Body of pancreas (tissue), 4 donors: ENCODE results near the gene CCL4.
"Not testable (repeated sequence)": the region's sequence is repeated elsewhere in the genome, so short reads cannot be mapped to it uniquely, and the experiment has no call there.

Experiments used
- POLR2A ChIP-seq, 3 donors: fragments of 450-650 bp; IDR thresholded peaks; one replicate each; pipeline ENCODE4 v1.6.1; 2016; ENCODE audit warnings: antibody characterized with exemption in 3 of 3, mild to moderate bottlenecking in 2 of 3
- TF ChIP-seq, protein P1 (sequence below), 7 experiments: fragments of 450-650 bp in 4 of 7; fragments of 200-600 bp in 3 of 7; sonication (generic) in 3 of 7; IDR thresholded peaks; one replicate each; pipeline ENCODE4 v1.5.1; 2016 to 2019; ENCODE audit warnings: antibody characterized with exemption in 7 of 7

DNA sequence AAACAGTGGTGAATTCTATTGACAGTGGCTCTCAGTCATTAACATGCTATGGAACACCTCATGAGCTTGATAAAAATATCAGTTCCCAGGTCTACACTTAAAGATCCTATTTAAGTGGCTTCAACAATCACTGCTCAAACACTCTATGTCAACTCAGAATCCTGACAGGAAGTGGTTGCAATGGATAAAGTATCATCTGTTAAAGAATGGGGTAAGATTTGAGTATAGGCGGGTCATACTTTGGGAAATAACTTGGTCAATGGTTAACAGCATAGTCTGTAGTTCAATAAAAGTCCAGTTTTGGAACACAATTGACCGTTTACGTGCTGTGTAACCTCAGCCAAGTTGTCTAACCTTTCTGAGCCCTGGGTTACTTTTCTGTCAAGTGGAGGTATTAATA, 16.2 kb upstream of the CCL4 start:
- not testable (repeated sequence) for TF ChIP-seq POLR2A (IDR thresholded peaks at IDR 0.05)
- TF ChIP-seq, protein P1, sequence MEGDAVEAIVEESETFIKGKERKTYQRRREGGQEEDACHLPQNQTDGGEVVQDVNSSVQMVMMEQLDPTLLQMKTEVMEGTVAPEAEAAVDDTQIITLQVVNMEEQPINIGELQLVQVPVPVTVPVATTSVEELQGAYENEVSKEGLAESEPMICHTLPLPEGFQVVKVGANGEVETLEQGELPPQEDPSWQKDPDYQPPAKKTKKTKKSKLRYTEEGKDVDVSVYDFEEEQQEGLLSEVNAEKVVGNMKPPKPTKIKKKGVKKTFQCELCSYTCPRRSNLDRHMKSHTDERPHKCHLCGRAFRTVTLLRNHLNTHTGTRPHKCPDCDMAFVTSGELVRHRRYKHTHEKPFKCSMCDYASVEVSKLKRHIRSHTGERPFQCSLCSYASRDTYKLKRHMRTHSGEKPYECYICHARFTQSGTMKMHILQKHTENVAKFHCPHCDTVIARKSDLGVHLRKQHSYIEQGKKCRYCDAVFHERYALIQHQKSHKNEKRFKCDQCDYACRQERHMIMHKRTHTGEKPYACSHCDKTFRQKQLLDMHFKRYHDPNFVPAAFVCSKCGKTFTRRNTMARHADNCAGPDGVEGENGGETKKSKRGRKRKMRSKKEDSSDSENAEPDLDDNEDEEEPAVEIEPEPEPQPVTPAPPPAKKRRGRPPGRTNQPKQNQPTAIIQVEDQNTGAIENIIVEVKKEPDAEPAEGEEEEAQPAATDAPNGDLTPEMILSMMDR (IDR thresholded peaks at IDR 0.05): not testable (repeated sequence)
